Suprapubic skin (tissue), 4 donors: Measurements from ENCODE around the gene CCDC57. TPM values are rescaled to one million over a fixed set of nuclear protein-coding genes. Genes with fewer than 3 reads are reported as not detected.

Source experiments
- DNase-seq, 2 donors: peaks; one replicate each; pipeline ENCODE4 v3.0.0-alpha.2; 2019; ENCODE audit warnings: low spot score in 2 of 2
- H3K27ac ChIP-seq: fragments of 200-600 bp; sonication (generic); one replicate; pipeline ENCODE4 v1.5.1; 2019
- H3K27me3 ChIP-seq: fragments of 200-600 bp; sonication (generic); one replicate; pipeline ENCODE4 v1.5.1; 2019
- H3K36me3 ChIP-seq: fragments of 200-600 bp; sonication (generic); one replicate; pipeline ENCODE4 v1.5.1; 2019
- H3K4me1 ChIP-seq: fragments of 200-600 bp; sonication (generic); one replicate; pipeline ENCODE4 v1.5.1; 2019
- H3K4me3 ChIP-seq: fragments of 200-600 bp; sonication (generic); one replicate; pipeline ENCODE4 v1.5.1; 2019; ENCODE audit warnings: mild to moderate bottlenecking
- H3K9me3 ChIP-seq: fragments of 200-600 bp; sonication (generic); one replicate; pipeline ENCODE4 v1.5.1; 2019
- CTCF ChIP-seq, 2 donors: fragments of 200-600 bp in 1 of 2; fragments of 450-650 bp in 1 of 2; sonication (generic) in 1 of 2; IDR thresholded peaks; one replicate each; pipeline ENCODE4 v1.5.1; 2016 to 2019; ENCODE audit warnings: antibody characterized with exemption in 2 of 2, mild to moderate bottlenecking in 1 of 2, moderate library complexity in 1 of 2
- EP300 ChIP-seq: sonication (generic); formaldehyde crosslinking; IDR thresholded peaks from one replicate; pipeline ENCODE4 v1.6.1; 2017; ENCODE audit warnings: antibody characterized with exemption
- POLR2A ChIP-seq, 2 donors: fragments of 450-650 bp; IDR thresholded peaks; one replicate each; pipeline ENCODE4 v1.6.1; 2017; ENCODE audit warnings: antibody characterized with exemption in 2 of 2, mild to moderate bottlenecking in 2 of 2, moderate library complexity in 2 of 2
- POLR2AphosphoS5 ChIP-seq, 3 donors: sonication (generic); formaldehyde crosslinking; IDR thresholded peaks; one replicate each; pipeline ENCODE4 v1.6.1; 2017; ENCODE audit warnings: antibody characterized with exemption in 3 of 3
- WGBS: methylation state at CpG from one replicate; pipeline ENCODE4 v1.1.5; 2018; 5-methylcytosine and 5-hydroxymethylcytosine counted together
- total RNA-seq, 4 donors: library from RNA; depleted of rRNA; stranded (reverse); fragments of >200 nt; gene quantifications; one replicate each; pipeline ENCODE4 v1.1.0, GENCODE V29; 2016

The CCDC57 gene
- total RNA-seq, 4 donors from 2014 or later, result 16.1 to 29.8 (median 20.3) TPM

- peaks cover 4% of the 10 kb centered on the region for H3K4me1 ChIP-seq
- no peak overlapping the region for H3K27ac ChIP-seq
- 96% methylated on average over 31 of the region's 47 CpGs for WGBS
- H3K4me3 ChIP-seq, result no peak overlapping the region
- no peaks in the 10 kb centered on the region for H3K9me3 ChIP-seq
- DNase-seq, result no peak
- peaks cover 60% of the 10 kb centered on the region for H3K36me3 ChIP-seq
- no peak for TF ChIP-seq POLR2A (IDR thresholded peaks at IDR 0.05)
- no peak for TF ChIP-seq EP300
- TF ChIP-seq POLR2AphosphoS5 (IDR thresholded peaks at IDR 0.05), result no peak
- TF ChIP-seq CTCF (IDR thresholded peaks at IDR 0.05), result no peak
- H3K27me3 ChIP-seq, result no peaks in the 10 kb centered on the region
Observed at GRCh38 chr17:82079001-82079677, 133.5 kb downstream of the CCDC57 start.

GRCh38 chr17:82078433-82078832 lies 134.2 kb downstream of the CCDC57 start:
- H3K4me3 ChIP-seq, result no peak overlapping the region

GRCh38 chr17:82077617-82078358 lies 134.9 kb downstream of the CCDC57 start:
- DNase-seq, result no peak

More at GRCh38 chr17:82078433-82078832, 134.2 kb downstream of the CCDC57 start:
- H3K36me3 ChIP-seq, result peaks cover 53% of the 10 kb centered on the region
- H3K4me1 ChIP-seq, result peaks cover 4% of the 10 kb centered on the region
- WGBS, result 93% methylated on average over 15 of the region's 18 CpGs
- TF ChIP-seq EP300 (no peak), POLR2A (IDR thresholded peaks at IDR 0.05) (no peak), CTCF (IDR thresholded peaks at IDR 0.05) (no peak), POLR2AphosphoS5 (IDR thresholded peaks at IDR 0.05) (no peak)
- no peaks in the 10 kb centered on the region for H3K27me3 ChIP-seq
- no peak overlapping the region for H3K27ac ChIP-seq
- DNase-seq, result no peak
- H3K9me3 ChIP-seq, result no peaks in the 10 kb centered on the region

GRCh38 chr17:82076785-82077591 lies 135.7 kb downstream of the CCDC57 start:
- Histone ChIP-seq H3K27me3 (no peaks in the 10 kb centered on the region), H3K36me3 (peaks cover 38% of the 10 kb centered on the region), H3K9me3 (no peaks in the 10 kb centered on the region), H3K4me3 (no peak overlapping the region), H3K27ac (no peak overlapping the region), H3K4me1 (peaks cover 4% of the 10 kb centered on the region)
- no peak for DNase-seq
- WGBS, result 80% methylated on average over 19 of the region's 21 CpGs
- TF ChIP-seq POLR2AphosphoS5 (IDR thresholded peaks at IDR 0.05), result no peak
- TF ChIP-seq EP300, result no peak
- TF ChIP-seq POLR2A (IDR thresholded peaks at IDR 0.05), result no peak
- TF ChIP-seq CTCF (IDR thresholded peaks at IDR 0.05), result no peak

More at GRCh38 chr17:82077617-82078358, 134.9 kb downstream of the CCDC57 start:
- 52% methylated on average over 19 of the region's 28 CpGs for WGBS
- Histone ChIP-seq H3K4me1 (peaks cover 4% of the 10 kb centered on the region), H3K9me3 (no peaks in the 10 kb centered on the region), H3K27ac (no peak overlapping the region), H3K36me3 (peaks cover 46% of the 10 kb centered on the region), H3K4me3 (no peak overlapping the region), H3K27me3 (no peaks in the 10 kb centered on the region)
- TF ChIP-seq EP300, result no peak

GRCh38 chr17:82076018-82076784 lies 136.4 kb downstream of the CCDC57 start:
- no peak for DNase-seq
- 79% methylated on average over 18 of the region's 25 CpGs for WGBS
- peaks cover 4% of the 10 kb centered on the region for H3K4me1 ChIP-seq

More at GRCh38 chr17:82076018-82076784, 136.4 kb downstream of the CCDC57 start:
- Histone ChIP-seq H3K27ac (no peak overlapping the region), H3K9me3 (no peaks in the 10 kb centered on the region), H3K27me3 (no peaks in the 10 kb centered on the region), H3K4me3 (no peak overlapping the region), H3K36me3 (peaks cover 30% of the 10 kb centered on the region)
- TF ChIP-seq POLR2AphosphoS5 (IDR thresholded peaks at IDR 0.05), result no peak
- no peak for TF ChIP-seq CTCF (IDR thresholded peaks at IDR 0.05)
- TF ChIP-seq POLR2A (IDR thresholded peaks at IDR 0.05), result no peak
- TF ChIP-seq EP300, result no peak
